Bronchial epithelial cell (primary cell): ENCODE measurements around the gene WDR38. TPM values are rescaled to one million over a fixed set of nuclear protein-coding genes. Genes with fewer than 3 reads are reported as not detected.

Experiments
- DNase-seq: peaks from one replicate; pipeline ENCODE4 v3.0.0-alpha.2; 2010; ENCODE audit warnings: low read depth
- FAIRE-seq: peaks from 2 replicates; lab custom pipeline; 2011; peaks lifted over from hg19 to GRCh38; lab: Jason Lieb, UNC
- H3K27me3 ChIP-seq: 2 replicates; pipeline ENCODE4 v1.5.1; 2011; ENCODE audit warnings: low read length; ENCODE audit not compliant: control insufficient read depth, insufficient read depth
- H3K36me3 ChIP-seq: 2 replicates; pipeline ENCODE4 v1.5.1; 2011; ENCODE audit warnings: low read length; ENCODE audit not compliant: control insufficient read depth, insufficient read depth
- H3K4me3 ChIP-seq: 2 replicates; pipeline ENCODE4 v1.5.1; 2011; ENCODE audit warnings: mild to moderate bottlenecking, low read depth, low read length, control low read depth
- CTCF ChIP-seq: IDR thresholded peaks from 2 replicates; pipeline ENCODE4 v1.5.1; 2011; ENCODE audit warnings: mild to moderate bottlenecking, moderate library complexity, low read length, control low read depth, inconsistent platforms; ENCODE audit not compliant: insufficient read depth, severe bottlenecking
- total RNA-seq: library from RNA; depleted of rRNA; stranded (reverse); fragments of >200 nt; gene quantifications from 2 replicates; pipeline ENCODE4 v1.2.1, GENCODE V29; 2014

The WDR38 gene
- total RNA-seq, 1 donor from 2014 or later: not detected

GRCh38 chr9:124809741-124810500, 43.3 kb upstream of the WDR38 start:
- no peaks in the 10 kb centered on the region for H3K27me3 ChIP-seq
- peaks cover 3% of the 10 kb centered on the region for H3K36me3 ChIP-seq
- TF ChIP-seq CTCF: no peak
- no peak for FAIRE-seq
- no peak for DNase-seq
- no peak overlapping the region for H3K4me3 ChIP-seq

- Histone ChIP-seq H3K36me3 (peaks cover 3% of the 10 kb centered on the region), H3K27me3 (no peaks in the 10 kb centered on the region), H3K4me3 (no peak overlapping the region)
- no peak for TF ChIP-seq CTCF
- FAIRE-seq (no peak), DNase-seq (peak; percentile 73)
These were observed 42.5 kb upstream of the WDR38 start for GRCh38 chr9:124810663-124811355.

GRCh38 chr9:124812441-124812876, 40.8 kb upstream of the WDR38 start:
- H3K36me3 ChIP-seq: peaks cover 3% of the 10 kb centered on the region
- no peak for FAIRE-seq
- DNase-seq: peak; percentile 84
- no peak for TF ChIP-seq CTCF
- no peak overlapping the region for H3K4me3 ChIP-seq
- no peaks in the 10 kb centered on the region for H3K27me3 ChIP-seq

GRCh38 chr9:124813041-124813440, 40.2 kb upstream of the WDR38 start:
- no peak for TF ChIP-seq CTCF
- FAIRE-seq (no peak), DNase-seq (no peak)
- Histone ChIP-seq H3K27me3 (no peaks in the 10 kb centered on the region), H3K4me3 (no peak overlapping the region), H3K36me3 (peaks cover 3% of the 10 kb centered on the region)

DNA sequence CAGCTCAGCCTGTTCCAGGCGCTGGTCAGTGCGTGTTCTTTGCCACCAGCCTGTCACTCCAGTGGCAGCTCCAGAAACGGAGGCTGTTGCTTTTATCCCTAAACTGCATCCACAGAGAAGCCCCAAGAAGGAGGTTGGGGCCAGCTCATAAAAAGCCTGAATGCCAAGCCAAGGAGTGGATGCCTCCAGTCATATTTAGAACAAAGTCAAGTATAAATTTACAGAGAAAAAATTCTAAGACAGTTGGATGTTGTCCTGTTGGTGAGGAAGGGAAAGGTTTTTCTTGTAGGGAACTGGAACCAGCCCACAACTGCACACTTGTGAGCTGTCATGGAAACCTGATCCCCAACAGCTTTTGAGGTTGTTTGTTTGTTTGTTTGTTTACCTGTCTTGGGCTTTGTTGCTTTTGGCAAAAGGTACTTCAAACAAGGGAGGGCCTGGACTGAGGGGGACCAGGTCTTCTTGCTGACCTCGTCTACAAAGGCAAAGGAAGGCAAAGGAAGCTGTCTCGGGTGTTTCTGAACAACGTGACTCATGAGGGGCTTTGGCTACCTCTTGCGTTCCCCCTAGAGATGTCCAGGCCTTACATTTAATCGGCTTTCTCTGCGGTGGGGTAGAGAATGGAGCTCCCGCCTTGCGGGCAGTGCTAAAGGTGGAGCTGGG, 39.6 kb upstream of the WDR38 start:
- H3K27me3 ChIP-seq: no peaks in the 10 kb centered on the region
- no peak for FAIRE-seq
- no peak overlapping the region for H3K4me3 ChIP-seq
- DNase-seq: peak; percentile 43
- TF ChIP-seq CTCF: no peak
- peaks cover 3% of the 10 kb centered on the region for H3K36me3 ChIP-seq
